Measurements from ENCODE around the gene SEMA3A.

DNA sequence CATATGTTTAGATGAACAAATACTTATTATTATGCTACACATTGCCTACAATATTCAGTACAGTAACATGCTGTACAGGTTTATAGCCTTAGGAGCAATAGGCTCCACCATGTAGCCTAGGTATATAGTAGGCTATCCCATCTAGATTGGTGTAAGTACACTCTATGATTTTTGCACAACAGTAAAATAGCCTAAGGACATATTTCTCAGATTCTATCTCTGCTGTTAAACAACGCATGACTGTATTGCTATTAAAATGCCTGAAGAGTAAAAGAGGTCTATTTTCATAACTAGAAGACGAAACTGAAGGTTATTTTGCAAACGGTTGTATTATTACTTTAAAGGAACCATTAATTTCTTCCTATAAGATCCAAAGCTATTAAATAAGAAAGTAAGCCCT lies 88.3 kb downstream of the SEMA3A start:
- TF ChIP-seq EZH2 (IDR thresholded peaks at IDR 0.05; ENCODE audit: insufficient read depth, poor library complexity, severe bottlenecking) (no peak), EZH2phosphoT487 (IDR thresholded peaks at IDR 0.05; ENCODE audit: insufficient read depth, low read depth) (no peak)

Measured in GM23248 (cell line).